HEK293 (cell line): ENCODE measurements around the gene UBXN1.
A peak's percentile ranks its signal among the peaks of the same experiment; 100 is the strongest.

Experiments
- BCL6B ChIP-seq: fragments of 450-650 bp; formaldehyde crosslinking; IDR thresholded peaks from 2 replicates; pipeline ENCODE4 v1.5.1; 2017; ENCODE audit warnings: missing biosample characterization, missing genetic modification characterization
- FEZF1 ChIP-seq: fragments of 450-650 bp; formaldehyde crosslinking; IDR thresholded peaks from 2 replicates; pipeline ENCODE4 v1.5.1; 2016; ENCODE audit warnings: missing biosample characterization, missing genetic modification characterization
- GLIS1 ChIP-seq: fragments of 450-650 bp; formaldehyde crosslinking; IDR thresholded peaks from 2 replicates; pipeline ENCODE4 v1.5.1; 2016; ENCODE audit warnings: missing biosample characterization, missing genetic modification characterization
- HOXC10 ChIP-seq: sonication (generic); formaldehyde crosslinking; IDR thresholded peaks from 2 replicates; pipeline ENCODE4 v1.8.1; 2023; ENCODE audit warnings: mild to moderate bottlenecking, missing genetic modification reagents
- KLF8 ChIP-seq: fragments of 450-650 bp; formaldehyde crosslinking; IDR thresholded peaks from 2 replicates; pipeline ENCODE4 v1.5.1; 2016; ENCODE audit warnings: missing biosample characterization, missing genetic modification characterization
- REPIN1 ChIP-seq: fragments of 450-650 bp; formaldehyde crosslinking; IDR thresholded peaks from 2 replicates; pipeline ENCODE4 v1.5.1; 2017; ENCODE audit warnings: missing biosample characterization, missing genetic modification characterization, low read depth
- SCRT2 ChIP-seq: fragments of 450-650 bp; formaldehyde crosslinking; IDR thresholded peaks from 2 replicates; pipeline ENCODE4 v1.5.1; 2016; ENCODE audit warnings: missing biosample characterization, missing genetic modification characterization
- TSHZ1 ChIP-seq: fragments of 450-650 bp; formaldehyde crosslinking; IDR thresholded peaks from 2 replicates; pipeline ENCODE4 v1.5.1; 2016; ENCODE audit warnings: missing biosample characterization, missing genetic modification characterization, borderline replicate concordance
- ZBTB17 ChIP-seq: fragments of 450-650 bp; formaldehyde crosslinking; IDR thresholded peaks from 2 replicates; pipeline ENCODE4 v1.5.1; 2016; ENCODE audit warnings: missing biosample characterization, missing genetic modification characterization
- ZBTB26 ChIP-seq: fragments of 450-650 bp; formaldehyde crosslinking; optimal IDR thresholded peaks from 2 replicates; pipeline ENCODE3; 2016; ENCODE audit warnings: missing biosample characterization, mild to moderate bottlenecking, missing genetic modification characterization
- ZIC2 ChIP-seq: fragments of 450-650 bp; formaldehyde crosslinking; IDR thresholded peaks from 2 replicates; pipeline ENCODE4 v1.5.1; 2016; ENCODE audit warnings: missing biosample characterization, missing genetic modification characterization
- ZNF138 ChIP-seq: fragments of 450-650 bp; formaldehyde crosslinking; IDR thresholded peaks from 2 replicates; pipeline ENCODE4 v1.5.1; 2016; ENCODE audit warnings: missing biosample characterization, missing genetic modification characterization, borderline replicate concordance
- ZNF146 ChIP-seq: fragments of 450-650 bp; formaldehyde crosslinking; IDR thresholded peaks from 2 replicates; pipeline ENCODE4 v1.5.1; 2016; ENCODE audit warnings: missing biosample characterization, missing genetic modification characterization
- ZNF248 ChIP-seq: fragments of 450-650 bp; formaldehyde crosslinking; IDR thresholded peaks from 2 replicates; pipeline ENCODE4 v1.5.1; 2017; ENCODE audit warnings: missing biosample characterization, missing genetic modification characterization
- ZNF398 ChIP-seq: fragments of 450-650 bp; formaldehyde crosslinking; IDR thresholded peaks from 2 replicates; pipeline ENCODE4 v1.5.1; 2017; ENCODE audit warnings: missing biosample characterization, missing genetic modification characterization
- ZNF426 ChIP-seq: fragments of 450-650 bp; formaldehyde crosslinking; IDR thresholded peaks from 2 replicates; pipeline ENCODE4 v1.5.1; 2017; ENCODE audit warnings: missing biosample characterization, missing genetic modification characterization, mild to moderate bottlenecking, inconsistent platforms, moderate library complexity
- ZNF449 ChIP-seq: fragments of 450-650 bp; formaldehyde crosslinking; IDR thresholded peaks from 2 replicates; pipeline ENCODE4 v1.5.1; 2017; ENCODE audit warnings: missing biosample characterization, mild to moderate bottlenecking, missing genetic modification characterization, moderate library complexity
- ZNF48 ChIP-seq: fragments of 450-650 bp; formaldehyde crosslinking; IDR thresholded peaks from 2 replicates; pipeline ENCODE4 v1.5.1; 2016; ENCODE audit warnings: missing biosample characterization, missing genetic modification characterization
- ZNF639 ChIP-seq: fragments of 450-650 bp; formaldehyde crosslinking; IDR thresholded peaks from 2 replicates; pipeline ENCODE4 v1.5.1; 2016; ENCODE audit warnings: missing biosample characterization, missing genetic modification characterization
- ZNF645 ChIP-seq: fragments of 450-650 bp; formaldehyde crosslinking; IDR thresholded peaks from 2 replicates; pipeline ENCODE4; 2016; ENCODE audit warnings: missing biosample characterization, missing genetic modification characterization
- ZNF658 ChIP-seq: fragments of 450-650 bp; formaldehyde crosslinking; IDR thresholded peaks from 2 replicates; pipeline ENCODE4; 2016; ENCODE audit warnings: missing biosample characterization, missing genetic modification characterization
- ZNF677 ChIP-seq: fragments of 450-650 bp; IDR thresholded peaks from 2 replicates; pipeline ENCODE4 v1.5.0; 2018; ENCODE audit warnings: missing biosample characterization, mild to moderate bottlenecking, missing genetic modification characterization, moderate library complexity
- ZNF692 ChIP-seq: fragments of 450-650 bp; formaldehyde crosslinking; IDR thresholded peaks from 2 replicates; pipeline ENCODE4 v1.5.1; 2016; ENCODE audit warnings: missing biosample characterization, missing genetic modification characterization
- ZNF777 ChIP-seq: fragments of 450-650 bp; formaldehyde crosslinking; IDR thresholded peaks from 2 replicates; pipeline ENCODE4 v1.5.1; 2017; ENCODE audit warnings: missing biosample characterization, missing genetic modification characterization, borderline replicate concordance

The UBXN1 gene

GRCh38 chr11:62671608-62672389, 7.1 kb downstream of the UBXN1 start, which contains the start of the genes LBHD1 and UQCC3 (continued):
- TF ChIP-seq HOXC10 (CRISPR knock-in tag) (peak; percentile 28; the same call in 1 of the 2 replicates), KLF8 (tag by site-specific recombination) (peak; percentile 62; the same call in 1 of the 2 replicates), ZNF639 (tag by site-specific recombination) (peak; percentile 62; the same call in 1 of the 2 replicates), TSHZ1 (0 out of 2 replicates have a peak, but pooled peaks have one; percentile 33), ZNF645 (tag by site-specific recombination) (no peak), ZBTB17 (tag by site-specific recombination) (peak; percentile 41; the same call in 1 of the 2 replicates), ZNF777 (tag by site-specific recombination) (no peak), ZBTB26 (tag by site-specific recombination) (peak; percentile 81), BCL6B (tag by site-specific recombination) (peak; percentile 53; the same call in 1 of the 2 replicates), ZNF449 (tag by site-specific recombination) (no peak; the same call in none of the 2 replicates), FEZF1 (no peak), ZNF398 (no peak), ZNF658 (no peak), ZNF426 (tag by site-specific recombination) (no peak), SCRT2 (tag by site-specific recombination) (peak; percentile 99), GLIS1 (tag by site-specific recombination) (peak; percentile 41; the same call in 1 of the 2 replicates), ZNF692 (peak; percentile 88), ZNF677 (no peak), ZNF146 (tag by site-specific recombination) (no peak), ZNF248 (tag by site-specific recombination) (no peak), REPIN1 (no peak), ZNF138 (no peak), ZNF48 (tag by site-specific recombination) (no peak), ZIC2 (tag by site-specific recombination) (peak; percentile 74)
